SKM-1 treated with dmso at 0.1 percent for 144 hours (cell line): ENCODE data around the gene KRT79.
"Not testable (repeated sequence)": the region's sequence is repeated elsewhere in the genome, so short reads cannot be mapped to it uniquely, and the experiment has no call there.

ENCODE experiments used
- DNase-seq: peaks from one replicate; lab custom pipeline; 2025; ENCODE audit not compliant: unreplicated experiment; lab: John Stamatoyannopoulos, UW

Gene KRT79

DNA sequence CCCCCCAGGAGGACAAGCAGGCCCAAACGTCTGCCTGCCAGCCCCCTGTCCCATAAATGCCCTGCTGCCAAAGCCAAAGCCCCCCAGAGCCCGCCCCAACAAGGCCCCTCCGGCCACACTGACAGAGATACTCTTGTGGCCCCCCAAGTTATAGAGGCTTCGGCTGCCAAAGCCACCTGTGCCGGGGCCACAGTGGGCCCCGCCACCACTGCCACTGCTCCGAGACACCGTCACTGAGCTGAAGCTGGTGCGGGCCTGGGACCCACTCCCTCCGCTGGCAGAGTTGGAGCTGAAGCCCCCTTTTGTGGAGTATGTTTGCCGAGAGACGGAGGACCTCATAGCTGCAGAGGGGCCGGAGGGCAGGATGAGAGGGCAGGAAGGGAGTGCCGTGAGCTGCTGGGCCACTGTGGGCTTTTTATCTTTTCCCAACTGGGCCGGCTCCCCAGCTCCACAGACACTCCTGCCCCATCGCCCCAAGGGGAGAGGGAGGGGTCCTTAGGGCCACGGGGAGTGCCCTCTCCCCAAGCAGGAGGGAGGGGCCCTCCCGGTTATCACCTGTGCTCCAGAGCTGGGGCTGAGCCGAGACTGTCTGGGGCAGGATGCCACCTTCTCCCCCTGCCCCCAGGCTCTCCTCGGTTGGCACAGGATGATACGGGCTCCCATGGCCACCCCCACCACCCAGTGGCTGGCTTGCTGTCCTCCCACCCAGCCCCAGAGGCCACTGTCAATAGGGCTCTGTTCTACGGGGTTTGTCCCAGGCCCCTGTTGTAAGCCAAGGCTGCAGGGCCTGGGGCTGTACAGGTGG lies at the start of gene KRT79:
Gene KRT79, minus strand, starts transcription at position 390 of the 805 bp plus-strand sequence. Its CDS starts 51 bp downstream, at position 339.
- no peak for DNase-seq

- not testable (repeated sequence) for DNase-seq
Observed at GRCh38 chr12:52880499-52880898, 46.4 kb upstream of the KRT79 start.

DNA sequence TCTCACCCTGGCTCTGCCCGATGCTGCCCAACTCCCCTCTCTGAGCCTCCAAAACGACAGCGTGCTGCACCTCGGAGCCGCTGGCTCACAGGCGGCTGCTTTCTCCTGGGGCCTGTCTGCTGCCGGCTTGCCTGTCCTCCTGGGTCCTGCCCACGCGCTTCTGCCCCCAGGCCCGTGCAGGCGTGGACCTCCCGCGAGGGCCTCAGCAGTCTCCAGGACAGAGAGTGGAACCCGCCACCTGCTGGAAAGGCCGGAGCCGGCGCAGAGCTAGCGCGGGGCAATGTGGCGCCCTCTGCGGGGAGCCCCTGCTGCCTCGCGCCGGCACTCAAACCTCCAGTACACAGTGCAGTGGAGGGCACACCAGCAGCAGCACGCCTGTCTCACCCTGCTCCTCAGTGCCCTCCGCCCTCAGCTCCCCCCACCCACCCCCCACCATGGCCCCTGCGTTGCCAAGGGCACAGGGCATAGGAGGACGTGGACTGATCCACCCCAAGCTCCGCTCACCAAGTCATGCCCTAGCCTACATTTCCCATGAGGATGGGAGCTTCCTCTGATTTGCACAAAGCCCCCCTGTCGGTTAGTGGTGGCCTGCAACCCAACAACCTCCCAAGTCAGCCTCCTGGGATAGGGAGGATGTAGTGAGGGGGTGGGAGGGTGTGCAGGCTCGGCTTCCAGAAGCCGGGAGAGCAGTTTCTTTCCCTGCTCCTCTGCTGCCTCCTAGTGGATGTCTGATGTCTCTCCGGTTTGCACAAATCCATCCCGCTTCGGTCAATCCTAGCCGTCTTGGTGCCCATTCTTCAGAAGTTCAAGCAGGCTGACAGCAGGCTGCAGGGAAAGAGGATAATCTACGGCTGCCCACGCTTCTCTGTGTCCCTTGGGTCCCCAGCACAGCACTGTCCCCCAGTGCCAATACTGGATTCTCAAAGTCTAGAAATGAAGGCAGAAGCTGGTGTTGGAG lies 45.6 kb upstream of the KRT79 start:
- peak; percentile 23 for DNase-seq

DNA sequence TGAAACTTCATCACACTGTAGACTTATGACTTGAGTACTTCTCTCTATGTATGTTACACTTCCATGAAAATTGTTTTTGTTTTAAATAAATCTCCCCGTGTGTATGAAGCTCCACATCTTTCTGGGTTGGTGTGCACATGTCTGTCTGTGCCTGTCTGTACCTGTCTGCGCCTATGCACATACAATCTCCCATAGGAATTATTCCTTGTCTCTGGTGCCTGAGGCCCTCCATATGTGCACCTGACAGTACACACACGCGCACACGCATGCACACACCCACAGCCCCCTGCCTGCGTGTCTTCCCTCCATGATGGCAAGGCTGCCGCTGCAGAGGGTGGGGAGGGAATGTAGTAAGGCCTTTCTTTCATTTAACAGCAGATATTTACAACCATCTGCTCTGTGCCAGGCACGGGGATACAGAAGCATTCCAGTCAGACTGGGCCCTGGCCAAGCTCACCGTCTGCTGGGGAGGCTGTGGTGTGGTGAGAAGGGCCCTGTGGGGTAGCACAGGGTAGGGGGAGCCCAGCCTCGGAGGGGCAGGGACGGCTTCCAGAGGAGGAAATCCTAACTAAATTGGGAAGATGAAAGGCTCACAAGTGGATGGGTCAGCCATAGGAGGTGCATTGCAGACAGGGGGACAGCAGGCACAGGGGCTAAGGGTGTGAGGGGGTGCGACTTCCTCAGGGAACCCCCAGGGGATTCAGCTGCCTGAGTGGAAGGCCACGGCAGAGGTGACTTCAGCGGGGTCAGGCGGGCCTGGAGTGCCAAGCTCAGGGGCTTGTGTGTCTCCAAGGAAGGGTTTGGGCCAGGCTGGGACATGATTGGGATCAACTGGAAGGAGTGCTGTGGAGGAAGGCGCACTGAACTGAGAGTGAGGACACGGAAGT lies 44.6 kb upstream of the KRT79 start:
- no peak for DNase-seq

- DNase-seq = no peak
Observed at GRCh38 chr12:52877242-52877641, 43.1 kb upstream of the KRT79 start.

GRCh38 chr12:52876372-52876771 lies 42.3 kb upstream of the KRT79 start:
- no peak for DNase-seq

GRCh38 chr12:52874573-52875435 lies 40.7 kb upstream of the KRT79 start:
- DNase-seq = no peak

GRCh38 chr12:52873832-52874572 lies 39.9 kb upstream of the KRT79 start:
- DNase-seq = no peak

GRCh38 chr12:52873513-52873831 lies 39.4 kb upstream of the KRT79 start:
- DNase-seq = no peak

GRCh38 chr12:52872644-52873389 lies 38.7 kb upstream of the KRT79 start:
- DNase-seq = no peak

DNA sequence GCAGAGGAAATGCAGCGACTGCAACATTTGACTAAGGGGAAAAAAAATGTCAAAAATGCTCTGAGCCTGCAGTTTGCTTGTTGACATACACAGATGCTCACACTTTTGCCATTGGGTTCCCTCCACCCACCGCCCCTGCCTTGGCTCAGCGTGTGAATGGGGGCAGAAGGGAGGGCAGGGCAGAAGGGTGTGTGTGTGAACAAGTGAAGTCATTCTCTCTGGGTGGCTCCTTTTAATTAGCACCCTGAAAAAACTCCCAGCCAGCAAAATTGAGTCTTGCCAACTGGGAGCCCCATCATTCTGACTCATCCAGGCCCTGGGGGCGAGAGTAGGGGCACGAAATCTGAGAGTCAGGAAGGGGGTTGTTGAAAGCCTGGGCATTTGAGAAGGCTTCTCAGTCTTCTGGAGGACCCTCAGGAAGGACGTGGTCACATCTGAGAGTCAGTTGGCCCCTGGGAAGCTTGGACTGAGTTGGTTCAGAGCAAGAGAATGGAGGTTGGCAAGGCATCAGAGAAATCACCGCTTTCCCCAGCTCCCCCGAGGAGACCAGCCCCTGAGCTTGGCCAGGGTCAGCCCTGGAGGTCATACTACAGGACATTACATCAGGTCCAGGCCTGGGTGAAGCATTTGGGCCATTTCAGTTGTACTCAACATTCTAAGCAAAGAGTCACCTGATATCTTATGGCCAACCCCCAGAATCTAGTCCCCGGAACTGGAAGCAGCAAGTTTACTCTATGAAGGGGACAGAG lies 37.4 kb upstream of the KRT79 start:
- no peak for DNase-seq

GRCh38 chr12:52870361-52871290 lies 36.5 kb upstream of the KRT79 start:
- no peak for DNase-seq

DNA sequence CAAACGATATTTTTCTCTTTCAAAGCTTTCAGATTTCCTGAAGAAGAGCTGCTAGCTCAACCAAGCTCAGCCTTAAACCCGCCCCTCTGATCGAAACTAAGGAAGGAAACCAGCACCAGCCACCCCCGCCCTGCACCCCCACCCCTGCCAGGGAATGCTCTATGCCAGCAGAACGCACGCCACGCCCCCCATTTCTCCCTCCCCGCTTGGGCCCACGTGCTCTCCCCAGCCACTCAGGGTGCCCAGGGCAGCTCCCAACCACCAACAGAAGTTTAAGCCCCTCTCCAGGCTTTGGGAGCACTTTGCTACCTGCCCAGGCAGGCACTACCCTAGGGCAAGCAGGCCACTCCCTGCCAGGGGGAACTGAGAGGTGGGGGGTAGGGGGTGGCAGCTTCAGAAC lies 33.5 kb upstream of the KRT79 start:
- no peak for DNase-seq

DNA sequence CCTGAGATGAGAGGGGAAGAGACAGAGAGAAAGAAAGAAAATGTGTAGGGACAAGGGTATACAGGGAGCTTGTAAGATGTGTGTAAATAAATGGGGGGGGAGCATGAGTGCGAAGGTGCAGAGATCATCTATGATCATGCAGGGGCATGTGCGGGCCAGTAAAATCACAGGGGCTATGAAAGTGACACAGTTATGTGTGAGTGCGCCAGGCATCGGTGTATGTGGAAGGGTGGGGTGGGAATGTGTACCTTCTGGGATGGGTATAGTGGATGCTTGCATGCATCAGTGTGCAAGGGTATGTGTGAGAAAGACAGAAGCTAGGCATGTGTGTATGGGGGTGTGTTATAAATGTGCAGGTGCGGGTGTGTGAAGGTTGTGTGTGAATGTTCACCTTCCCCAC lies 33.0 kb upstream of the KRT79 start:
- no peak for DNase-seq

- no peak for DNase-seq
Observed at GRCh38 chr12:52865090-52865944, 31.2 kb upstream of the KRT79 start.

GRCh38 chr12:52862023-52862422 lies 27.9 kb upstream of the KRT79 start:
- no peak for DNase-seq
